ENCODE data around the gene ZNF420. TPM values are rescaled to one million over a fixed set of nuclear protein-coding genes. Genes with fewer than 3 reads are reported as not detected.

ZNF420 gene
- total RNA-seq, 1 donor from 2014 or later, result 7.4 TPM

GRCh38 chr19:37136111-37136510 is 57.9 kb downstream of the ZNF420 start:
- no peak for DNase-seq (ENCODE audit: low spot score)

- DNase-seq (ENCODE audit: low spot score), result no peak
Measured at GRCh38 chr19:37148214-37148613, 70.0 kb downstream of the ZNF420 start.

- no peak for DNase-seq (ENCODE audit: low spot score)
Measured at GRCh38 chr19:37160153-37160552, 81.9 kb downstream of the ZNF420 start.

- no peak for DNase-seq (ENCODE audit: low spot score)
Measured at GRCh38 chr19:37165635-37166034, 87.4 kb downstream of the ZNF420 start.

GRCh38 chr19:37172368-37173366 is 94.4 kb downstream of the ZNF420 start, which contains the start of gene ZNF585A:
Gene ZNF585A, minus strand, starts transcription at chr19:37172695. Its CDS starts 2,785 bp downstream, at chr19:37169910.
- DNase-seq (ENCODE audit: low spot score), result peak; percentile 93

Other genes with a start within 250 kb of the ZNF420 start
- 5.6 TPM for gene ZNF790, start 240.0 kb upstream of the ZNF420 start, total RNA-seq
- 3.1 TPM for gene ZNF345, start 227.6 kb upstream of the ZNF420 start, total RNA-seq
- 1.8 TPM for gene ZNF829, start 162.1 kb upstream of the ZNF420 start, total RNA-seq
- gene ZNF568, start 162.1 kb upstream of the ZNF420 start, total RNA-seq, result 9.1 TPM
- 7.5 TPM for gene ZNF585A, start 94.3 kb downstream of the ZNF420 start, total RNA-seq
- 11.3 TPM for gene ZNF585B, start 132.1 kb downstream of the ZNF420 start, total RNA-seq
- gene ZNF383, start 139.8 kb downstream of the ZNF420 start, total RNA-seq, result 5.7 TPM